Activated CD8-positive, alpha-beta memory T cell treated with anti-CD3 and anti-CD28 coated beads, Interleukin-2, amount 50 U/mL, for 48 hours (primary cell): ENCODE measurements around the gene AXIN1.
"Not testable (repeated sequence)": the region's sequence is repeated elsewhere in the genome, so short reads cannot be mapped to it uniquely, and the experiment has no call there.

Experiments
- DNase-seq: peaks from one replicate; pipeline ENCODE4 v3.0.0-alpha.2; 2020

AXIN1 gene

GRCh38 chr16:370443-370842 lies 17.9 kb upstream of the AXIN1 start, which contains the start of gene MRPL28:
Gene MRPL28 (minus strand): TSS chr16:370538. CDS start chr16:370218, 320 bp downstream.
- peak; percentile 95 for DNase-seq

DNA sequence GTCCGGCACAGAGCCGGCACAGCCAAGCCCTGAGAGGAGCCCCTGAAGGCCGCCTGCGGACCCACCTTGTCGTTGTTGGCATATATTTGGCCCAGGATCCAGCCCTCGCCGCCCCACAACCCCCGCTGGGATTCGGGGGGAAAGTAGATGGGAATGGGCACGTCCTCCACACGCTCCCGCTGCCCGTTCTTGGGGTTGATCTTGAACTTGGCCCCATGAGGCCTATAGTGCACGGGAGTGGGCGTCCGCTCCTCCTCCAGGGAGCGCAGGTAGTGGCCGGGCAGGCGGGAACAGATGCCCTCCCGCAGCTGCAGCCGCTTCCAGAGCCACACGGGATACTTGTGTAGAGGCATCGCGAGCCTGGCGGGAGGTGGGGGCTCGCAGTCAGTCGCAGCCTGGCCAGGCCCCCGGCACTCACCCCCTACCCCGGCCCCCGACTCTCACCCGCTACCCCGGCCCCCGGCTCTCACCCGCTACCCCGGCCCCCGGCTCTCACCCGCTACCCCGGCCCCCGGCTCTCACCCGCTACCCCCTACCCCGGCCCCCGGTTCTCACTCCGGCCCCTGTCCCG lies 17.4 kb upstream of the AXIN1 start:
- DNase-seq: no peak

- no peak for DNase-seq
These were observed 16.8 kb upstream of the AXIN1 start for GRCh38 chr16:369275-369865.

- no peak for DNase-seq
These were observed 16.1 kb upstream of the AXIN1 start for GRCh38 chr16:368388-369158.

GRCh38 chr16:367333-367903 lies 14.9 kb upstream of the AXIN1 start:
- no peak for DNase-seq

DNA sequence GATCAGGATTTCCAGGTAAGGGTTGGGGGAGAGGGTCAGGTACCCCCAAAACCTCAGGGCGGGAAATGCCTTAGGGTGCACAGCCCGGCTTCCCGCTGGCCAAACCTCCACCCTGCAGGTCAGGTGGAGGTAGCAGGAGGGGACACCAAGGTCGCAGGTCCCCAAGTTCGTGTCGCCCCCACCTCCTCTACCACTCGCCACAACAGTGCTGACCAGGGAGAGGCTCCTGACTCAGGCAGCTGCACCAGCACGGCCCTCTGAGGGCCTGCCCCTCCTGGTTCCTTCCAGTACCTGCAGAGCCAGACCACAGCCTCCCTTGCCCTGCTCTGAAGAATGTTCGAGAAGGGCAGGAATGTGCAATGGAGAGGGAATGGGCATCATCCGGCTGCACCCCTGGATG lies 14.0 kb upstream of the AXIN1 start:
- no peak for DNase-seq

- DNase-seq: no peak
These were observed 12.3 kb upstream of the AXIN1 start for GRCh38 chr16:364595-365491.

GRCh38 chr16:363766-364490 lies 11.4 kb upstream of the AXIN1 start:
- no peak for DNase-seq

GRCh38 chr16:363110-363765 lies 10.7 kb upstream of the AXIN1 start:
- DNase-seq: no peak

DNA sequence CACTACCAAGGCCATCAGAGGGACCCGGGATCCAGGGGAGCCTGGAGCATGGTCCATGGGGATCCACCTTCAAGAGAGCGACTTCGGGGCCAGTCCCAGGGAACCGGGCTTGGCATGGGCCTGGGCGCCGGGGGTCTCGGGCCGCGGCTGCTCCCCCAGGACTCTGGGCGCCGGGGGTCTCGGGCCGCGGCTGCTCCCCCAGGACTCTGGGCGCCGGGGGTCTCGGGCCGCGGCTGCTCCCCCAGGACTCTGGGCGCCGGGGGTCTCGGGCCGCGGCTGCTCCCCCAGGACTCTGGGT lies 10.1 kb upstream of the AXIN1 start:
- not testable (repeated sequence) for DNase-seq

DNA sequence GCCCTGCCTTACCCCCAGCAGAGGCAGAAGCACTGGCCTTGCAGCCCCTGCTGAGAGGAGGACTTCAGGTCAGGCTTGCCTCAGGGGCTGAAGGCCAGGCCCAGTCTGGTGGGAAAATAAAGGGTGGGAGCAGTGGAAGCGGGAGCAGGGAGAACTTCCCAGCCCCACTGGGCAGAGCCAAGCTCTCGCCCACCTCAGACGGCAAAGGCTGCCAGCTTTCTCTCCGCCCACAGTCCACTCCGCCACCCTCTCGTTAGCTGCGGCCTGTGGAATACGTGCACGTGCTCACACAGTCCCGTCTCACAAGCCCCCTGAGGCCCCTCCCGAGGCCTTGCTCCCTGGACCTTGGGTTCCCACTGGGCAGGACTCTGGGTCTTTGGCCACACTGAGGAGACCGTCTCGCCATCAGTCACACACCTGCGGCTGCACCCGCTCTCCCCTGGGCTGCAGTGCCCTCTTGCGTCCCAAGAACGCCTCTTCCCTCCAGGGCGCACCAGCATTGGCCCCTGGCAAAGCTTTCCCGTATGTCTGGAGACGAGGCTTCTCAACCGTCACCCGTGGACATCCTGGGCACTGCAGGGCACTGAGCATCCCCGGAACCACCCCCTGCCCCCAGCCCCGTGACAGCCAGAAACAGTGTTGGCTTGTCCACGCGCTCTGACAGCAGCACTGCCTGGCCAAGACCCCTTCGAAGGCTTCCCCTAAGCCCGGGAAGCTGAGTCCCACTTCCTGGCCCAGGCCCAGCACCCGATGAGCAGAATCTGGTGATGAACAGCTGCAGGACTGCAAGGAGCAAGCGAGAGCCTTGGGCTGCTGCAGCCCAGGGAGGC lies 9.6 kb upstream of the AXIN1 start:
- peak; percentile 86 for DNase-seq

DNA sequence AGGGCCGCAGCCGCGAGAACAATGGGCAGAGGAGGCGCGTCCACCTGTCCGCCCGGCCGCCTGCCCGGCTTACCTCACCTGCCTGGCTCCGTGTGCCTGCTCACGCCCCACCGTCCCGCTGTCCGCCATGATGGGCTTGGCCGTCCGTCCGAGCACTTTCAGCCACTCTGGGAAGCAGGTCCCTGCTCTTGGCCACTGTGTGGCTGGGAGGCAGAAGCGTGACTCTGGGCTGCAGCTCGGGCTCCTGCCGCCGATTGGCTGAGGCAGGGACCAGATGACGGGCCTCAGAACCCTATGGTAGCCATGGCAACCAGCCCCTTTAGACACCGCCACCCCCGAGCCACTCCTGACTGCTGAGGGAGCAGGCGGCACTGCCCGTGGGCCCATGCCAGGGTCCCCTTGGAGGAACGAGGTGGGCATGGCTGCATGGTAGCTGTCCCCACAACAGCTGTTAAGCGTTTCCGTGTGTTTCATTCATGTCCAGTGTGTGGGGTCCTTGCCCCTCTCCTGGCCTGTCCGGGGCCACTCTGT lies 8.9 kb upstream of the AXIN1 start:
- no peak for DNase-seq

DNA sequence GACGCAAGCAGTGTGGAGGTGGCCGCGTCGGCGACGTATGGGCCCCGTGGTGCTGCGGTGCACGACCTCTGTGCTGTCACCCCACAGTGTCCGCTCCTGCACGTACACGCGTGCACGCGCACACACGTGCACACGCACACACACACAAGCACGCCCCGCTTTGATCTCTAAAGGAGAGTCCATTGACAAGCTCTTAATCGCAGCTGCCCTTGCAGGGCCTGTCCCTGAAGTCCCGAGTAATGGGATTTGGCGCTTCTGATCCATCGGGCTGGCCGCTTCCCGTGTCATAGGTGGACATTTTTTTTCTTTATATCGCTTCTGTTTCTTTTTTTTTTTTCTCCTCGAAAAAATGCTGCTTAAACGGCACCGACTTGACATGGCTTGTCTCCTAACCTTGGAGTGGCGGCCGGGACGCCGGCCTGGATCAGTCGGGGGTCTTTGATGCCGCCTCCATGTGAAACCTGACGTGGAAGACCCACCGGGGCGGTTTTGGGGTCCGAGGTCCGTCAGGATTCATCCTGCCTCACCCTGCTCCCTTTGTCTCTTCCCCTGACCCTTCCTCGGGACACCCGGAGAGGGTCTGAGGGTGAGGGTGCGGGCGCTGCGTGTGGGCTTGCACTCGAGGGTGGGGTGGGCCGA lies 8.3 kb upstream of the AXIN1 start:
- DNase-seq: no peak

DNA sequence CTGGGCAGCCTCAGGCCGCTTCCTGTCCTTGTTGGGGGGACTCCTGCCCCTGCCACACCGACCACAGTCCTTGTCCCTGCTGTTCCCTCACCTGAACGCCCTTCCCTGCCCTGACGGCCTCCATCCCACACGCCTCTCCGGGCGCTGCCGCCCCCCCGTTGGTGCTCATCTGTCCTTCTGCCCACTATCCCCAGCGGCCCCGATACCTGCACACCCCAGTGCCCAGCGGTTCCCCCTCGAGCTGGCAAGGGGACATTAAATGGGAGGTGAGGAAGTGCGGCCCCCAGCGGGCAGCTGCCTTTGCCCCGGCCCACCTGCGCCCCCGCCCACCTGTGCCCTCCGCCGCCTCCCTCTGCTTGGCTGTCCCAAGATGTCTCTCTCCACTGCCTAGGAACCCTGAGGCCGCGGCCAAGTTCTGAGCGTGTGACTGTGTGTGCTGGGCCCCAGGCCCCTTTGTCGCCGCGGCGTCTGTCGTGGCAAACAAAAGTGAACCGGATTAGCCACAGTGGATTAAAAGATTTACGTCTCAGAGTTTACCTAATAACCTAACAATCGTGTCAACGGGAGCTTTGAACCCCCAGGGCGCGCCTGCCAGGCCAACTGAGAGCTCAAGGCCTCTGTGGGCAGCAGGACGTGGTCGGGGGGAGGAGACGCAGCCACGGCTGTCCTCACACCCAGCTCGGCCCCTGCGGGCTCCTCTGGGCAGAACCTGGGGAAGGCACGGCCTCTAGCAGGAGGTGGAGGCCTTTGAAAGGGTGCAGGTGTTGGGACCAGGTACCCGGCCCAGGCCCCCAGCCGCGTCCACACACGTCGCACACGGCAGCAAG lies 7.6 kb upstream of the AXIN1 start:
- no peak for DNase-seq

DNA sequence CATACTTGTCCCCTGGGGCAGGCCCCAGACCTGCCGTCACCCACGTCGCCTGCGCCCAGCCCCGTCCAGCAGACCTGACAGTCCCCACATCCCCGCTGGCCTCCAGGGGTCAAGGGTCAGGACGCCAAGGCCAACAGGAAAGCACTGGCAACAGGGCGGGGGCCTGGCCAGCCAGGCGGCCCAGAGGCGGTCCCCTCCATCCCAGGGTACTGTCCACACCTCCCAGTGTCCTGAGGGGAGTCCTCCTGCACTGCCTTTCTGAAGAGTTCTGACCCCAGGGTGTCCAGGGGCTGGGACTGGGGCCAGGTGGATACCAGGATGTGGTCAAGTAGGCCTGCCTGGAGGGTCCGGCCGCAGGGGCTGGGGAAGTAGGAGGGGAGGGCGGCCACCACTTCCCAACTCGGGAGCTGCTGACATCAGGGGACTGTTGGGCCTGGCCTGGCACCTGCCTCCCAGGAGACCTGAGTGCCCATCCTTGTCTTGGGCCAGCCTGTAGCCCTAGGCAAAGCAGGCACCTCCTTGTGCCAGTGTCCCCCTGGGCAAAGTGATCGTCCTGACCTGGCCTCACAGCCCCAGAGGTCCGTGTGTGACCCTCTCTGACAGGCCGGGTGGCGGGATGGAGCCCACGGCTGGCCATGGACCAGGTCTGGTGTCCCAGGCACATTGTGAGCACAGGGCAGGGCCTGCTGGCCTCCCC lies 6.7 kb upstream of the AXIN1 start:
- no peak for DNase-seq

- no peak for DNase-seq
These were observed 4.2 kb upstream of the AXIN1 start for GRCh38 chr16:356741-357140.

GRCh38 chr16:354971-355461 lies 2.5 kb upstream of the AXIN1 start:
- DNase-seq: no peak

- no peak for DNase-seq
These were observed 1.9 kb upstream of the AXIN1 start for GRCh38 chr16:354291-354881.
